Vagina (tissue), 2 donors: ENCODE results near the gene SH3GL2. TPM values are rescaled to one million over a fixed set of nuclear protein-coding genes. Genes with fewer than 3 reads are reported as not detected.

Source experiments
- DNase-seq, 2 donors: peaks; one replicate each; pipeline ENCODE4 v3.0.0-alpha.2; 2017; ENCODE audit errors: extremely low spot score in 2 of 2
- H3K27ac ChIP-seq: fragments of 200-600 bp; sonication (generic); one replicate; pipeline ENCODE4 v1.5.1; 2019
- H3K27me3 ChIP-seq: fragments of 200-600 bp; sonication (generic); one replicate; pipeline ENCODE4 v1.5.1; 2019
- H3K36me3 ChIP-seq, 2 donors: fragments of 200-600 bp; sonication (generic); one replicate each; pipeline ENCODE4 v1.5.1; 2017 to 2019
- H3K4me1 ChIP-seq: fragments of 200-600 bp; sonication (generic); one replicate; pipeline ENCODE4 v1.5.1; 2019
- H3K4me3 ChIP-seq, 2 donors: fragments of 200-600 bp; sonication (generic); 1 replicate in 1 of 2; 2 replicates in 1 of 2; pipeline ENCODE4 v1.5.1; 2016 to 2019
- H3K9me3 ChIP-seq: fragments of 200-600 bp; sonication (generic); one replicate; pipeline ENCODE4 v1.5.1; 2019
- CTCF ChIP-seq, 3 experiments: fragments of 450-650 bp in 2 of 3; fragments of 200-600 bp in 1 of 3; sonication (generic) in 1 of 3; IDR thresholded peaks; one replicate each; pipeline ENCODE4 v1.5.1; 2017 to 2019; ENCODE audit warnings: antibody characterized with exemption in 3 of 3, mild to moderate bottlenecking in 2 of 3, moderate library complexity in 2 of 3
- POLR2A ChIP-seq, 2 donors: fragments of 450-650 bp; IDR thresholded peaks; one replicate each; pipeline ENCODE4 v1.6.1; 2017; ENCODE audit warnings: antibody characterized with exemption in 2 of 2, mild to moderate bottlenecking in 2 of 2, moderate library complexity in 2 of 2
- POLR2AphosphoS5 ChIP-seq, 2 donors: sonication (generic); formaldehyde crosslinking; IDR thresholded peaks; one replicate each; pipeline ENCODE4 v1.9.0; 2017; ENCODE audit warnings: antibody characterized with exemption in 2 of 2, mild to moderate bottlenecking in 2 of 2, low read depth in 1 of 2; ENCODE audit not compliant: insufficient read depth in 1 of 2
- intact Hi-C: fragments of 100-400 bp; cut with DNase I; formaldehyde crosslinking; loops from one replicate; pipeline ENCODE4 v1.15.1; 2023
- total RNA-seq: library from RNA; depleted of rRNA; stranded (reverse); fragments of >200 nt; gene quantifications from one replicate; pipeline ENCODE4 v1.2.3, GENCODE V29; 2016

The SH3GL2 gene
- total RNA-seq, 1 donor from 2014 or later: not detected

DNA sequence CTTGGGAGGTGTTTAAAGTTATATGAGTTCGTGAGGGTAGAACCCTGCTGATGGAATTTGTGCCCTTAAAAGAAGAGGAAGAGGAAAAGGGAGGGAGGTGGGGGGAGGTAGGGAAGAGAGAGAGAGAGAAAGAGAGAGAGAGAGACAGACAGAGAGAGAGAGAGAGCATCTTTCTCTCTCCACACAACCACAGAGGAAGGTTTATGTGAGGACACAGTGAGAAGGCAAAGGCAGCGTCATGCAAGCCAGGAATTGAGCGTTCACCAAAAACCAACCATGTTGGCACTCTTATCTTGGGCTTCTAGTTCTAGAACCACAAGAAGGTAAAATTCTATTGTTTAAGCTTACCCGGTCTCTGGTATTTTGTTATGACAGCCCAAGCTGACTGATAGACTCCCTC, 152.4 kb downstream of the SH3GL2 start:
- no peak for DNase-seq
- no peaks in the 10 kb centered on the region for H3K27me3 ChIP-seq
- intact Hi-C loops: no loop called here
- no peaks in the 10 kb centered on the region for H3K4me1 ChIP-seq
- H3K36me3 ChIP-seq: no peaks in the 10 kb centered on the region
- no peak for TF ChIP-seq CTCF (IDR thresholded peaks at IDR 0.05)
- TF ChIP-seq POLR2A (IDR thresholded peaks at IDR 0.05): no peak
- no peak for TF ChIP-seq POLR2AphosphoS5 (IDR thresholded peaks at IDR 0.05; ENCODE audit: insufficient read depth in 1 of 2, low read depth in 1 of 2)
- H3K4me3 ChIP-seq: no peak overlapping the region
- no peak overlapping the region for H3K27ac ChIP-seq
- no peaks in the 10 kb centered on the region for H3K9me3 ChIP-seq

DNA sequence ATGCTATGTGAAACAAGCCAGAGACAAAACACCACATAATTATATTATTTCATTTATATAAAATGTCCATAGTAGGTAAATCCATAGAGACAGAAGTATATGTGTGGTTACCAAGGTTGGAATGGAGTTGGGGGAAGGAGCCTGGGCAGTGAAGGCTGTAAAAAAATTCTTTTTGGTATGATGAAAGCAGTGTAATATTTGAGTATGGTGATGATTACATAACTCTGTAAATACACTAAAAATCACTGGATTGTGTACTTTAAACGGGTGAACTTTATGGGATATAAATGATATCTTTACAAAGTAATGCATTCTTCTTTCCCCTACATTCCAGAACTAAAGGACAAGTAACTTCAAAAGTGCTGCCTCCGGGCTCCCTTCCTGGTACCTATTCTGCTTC, 155.8 kb downstream of the SH3GL2 start:
- no peak for TF ChIP-seq POLR2AphosphoS5 (IDR thresholded peaks at IDR 0.05; ENCODE audit: insufficient read depth in 1 of 2, low read depth in 1 of 2)
- no peak for TF ChIP-seq POLR2A (IDR thresholded peaks at IDR 0.05)
- no peak for TF ChIP-seq CTCF (IDR thresholded peaks at IDR 0.05)
- Histone ChIP-seq H3K27ac (no peak overlapping the region), H3K36me3 (no peaks in the 10 kb centered on the region), H3K27me3 (no peaks in the 10 kb centered on the region), H3K4me1 (no peaks in the 10 kb centered on the region), H3K4me3 (no peak overlapping the region), H3K9me3 (no peaks in the 10 kb centered on the region)
- intact Hi-C loops: no loop called here
- no peak for DNase-seq

DNA sequence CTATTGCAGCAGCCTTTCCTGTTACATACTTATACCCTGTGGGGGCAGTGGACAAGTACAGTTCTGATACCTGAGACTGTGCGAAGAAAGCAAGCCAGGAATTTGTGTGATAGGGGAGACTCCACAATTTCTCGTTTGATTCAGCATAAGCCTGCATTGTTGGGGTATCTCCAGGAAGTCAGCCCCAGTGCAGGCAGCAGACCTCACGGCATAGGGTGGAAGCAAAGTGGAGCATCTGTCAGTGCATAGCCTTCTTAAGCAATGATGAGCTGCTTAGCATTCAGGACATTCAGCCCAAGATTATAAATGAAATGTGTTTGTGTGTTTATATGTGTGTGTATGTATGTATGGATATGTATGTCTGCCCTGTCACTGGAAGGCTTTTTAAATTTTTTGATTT, 157.0 kb downstream of the SH3GL2 start:
- no peak for TF ChIP-seq POLR2A (IDR thresholded peaks at IDR 0.05)
- TF ChIP-seq POLR2AphosphoS5 (IDR thresholded peaks at IDR 0.05; ENCODE audit: insufficient read depth in 1 of 2, low read depth in 1 of 2): no peak
- no peak for TF ChIP-seq CTCF (IDR thresholded peaks at IDR 0.05)
- intact Hi-C loops: no loop called here
- no peak for DNase-seq
- Histone ChIP-seq H3K27me3 (no peaks in the 10 kb centered on the region), H3K27ac (no peak overlapping the region), H3K4me1 (no peaks in the 10 kb centered on the region), H3K4me3 (no peak overlapping the region), H3K9me3 (no peaks in the 10 kb centered on the region), H3K36me3 (no peaks in the 10 kb centered on the region)

GRCh38 chr9:17739022-17739421, 160.2 kb downstream of the SH3GL2 start:
- H3K4me1 ChIP-seq: no peaks in the 10 kb centered on the region
- intact Hi-C loops: no loop called here
- no peak for DNase-seq
- H3K27ac ChIP-seq: no peak overlapping the region
- H3K36me3 ChIP-seq: no peaks in the 10 kb centered on the region
- no peak overlapping the region for H3K4me3 ChIP-seq
- H3K9me3 ChIP-seq: no peaks in the 10 kb centered on the region
- TF ChIP-seq CTCF (IDR thresholded peaks at IDR 0.05) (no peak), POLR2AphosphoS5 (IDR thresholded peaks at IDR 0.05; ENCODE audit: insufficient read depth in 1 of 2, low read depth in 1 of 2) (no peak), POLR2A (IDR thresholded peaks at IDR 0.05) (no peak)
- no peaks in the 10 kb centered on the region for H3K27me3 ChIP-seq

DNA sequence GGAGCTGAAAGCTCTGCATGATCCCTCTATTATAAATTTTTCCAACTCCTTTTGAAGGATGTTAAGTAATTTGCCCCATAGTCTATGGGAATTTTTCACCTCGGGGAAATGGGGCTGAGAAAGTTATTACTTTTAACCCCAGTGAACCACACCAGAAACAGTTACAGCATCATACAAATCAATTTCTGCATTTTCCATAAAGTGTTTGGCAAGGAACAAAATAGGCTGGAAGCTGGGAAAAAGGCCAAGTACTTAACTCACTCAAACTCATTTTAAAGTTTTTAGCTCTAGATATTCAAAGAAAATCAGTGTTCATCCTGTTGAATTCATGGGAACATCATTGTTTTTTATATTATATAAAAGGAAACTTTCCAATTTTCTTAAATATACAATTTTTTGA, 160.9 kb downstream of the SH3GL2 start:
- intact Hi-C loops: no loop called here
- DNase-seq: no peak
- H3K27me3 ChIP-seq: no peaks in the 10 kb centered on the region
- no peak overlapping the region for H3K27ac ChIP-seq
- no peak overlapping the region for H3K4me3 ChIP-seq
- no peaks in the 10 kb centered on the region for H3K4me1 ChIP-seq
- TF ChIP-seq POLR2AphosphoS5 (IDR thresholded peaks at IDR 0.05; ENCODE audit: insufficient read depth in 1 of 2, low read depth in 1 of 2) (no peak), CTCF (IDR thresholded peaks at IDR 0.05) (no peak), POLR2A (IDR thresholded peaks at IDR 0.05) (no peak)
- no peaks in the 10 kb centered on the region for H3K9me3 ChIP-seq
- H3K36me3 ChIP-seq: no peaks in the 10 kb centered on the region
